HG03280 (cell line): ENCODE measurements around the gene DARS2.
"Not testable (repeated sequence)": the region's sequence is repeated elsewhere in the genome, so short reads cannot be mapped to it uniquely, and the experiment has no call there.

Experiments
- ATAC-seq: cut with Tn5 transposase; IDR thresholded peaks from one replicate; pipeline ENCODE4 v1.9.1; 2021; ENCODE audit warnings: mild to moderate bottlenecking, moderate library complexity; ENCODE audit not compliant: unreplicated experiment

DARS2 gene

DNA sequence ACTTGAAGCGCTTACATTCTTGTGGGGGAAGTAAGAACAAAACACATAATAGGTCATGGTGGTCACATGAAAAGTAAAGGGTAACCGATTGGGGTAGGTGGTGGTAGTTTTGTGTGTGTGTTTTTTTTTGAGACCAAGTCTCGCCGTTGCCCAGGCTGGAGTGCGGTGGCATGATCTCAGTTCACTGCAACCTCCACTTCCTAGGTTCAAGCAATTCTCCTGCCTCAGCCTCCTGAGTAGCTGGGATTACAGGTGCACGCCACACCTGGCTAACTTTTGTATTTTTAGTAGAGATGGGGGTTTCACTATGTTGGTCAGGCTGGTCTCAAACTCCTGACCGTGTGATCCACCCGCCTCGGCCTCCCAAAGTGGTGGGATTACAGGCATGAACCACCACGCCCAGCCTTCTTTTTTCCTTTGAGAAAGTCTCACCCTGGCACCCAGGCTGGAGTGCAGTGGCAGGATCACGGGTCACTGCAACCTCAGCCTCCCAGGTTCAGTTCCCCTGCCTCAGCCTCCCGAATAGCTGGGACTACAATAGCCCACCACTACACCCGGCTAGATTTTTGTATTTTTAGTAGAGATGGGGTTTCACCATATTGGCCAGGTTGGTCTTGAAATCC, 37.8 kb downstream of the DARS2 start:
- ATAC-seq = not testable (repeated sequence)

GRCh38 chr1:173862769-173863223, 38.3 kb downstream of the DARS2 start:
- ATAC-seq = no peak

GRCh38 chr1:173863224-173864161, 39.0 kb downstream of the DARS2 start:
- no peak for ATAC-seq

DNA sequence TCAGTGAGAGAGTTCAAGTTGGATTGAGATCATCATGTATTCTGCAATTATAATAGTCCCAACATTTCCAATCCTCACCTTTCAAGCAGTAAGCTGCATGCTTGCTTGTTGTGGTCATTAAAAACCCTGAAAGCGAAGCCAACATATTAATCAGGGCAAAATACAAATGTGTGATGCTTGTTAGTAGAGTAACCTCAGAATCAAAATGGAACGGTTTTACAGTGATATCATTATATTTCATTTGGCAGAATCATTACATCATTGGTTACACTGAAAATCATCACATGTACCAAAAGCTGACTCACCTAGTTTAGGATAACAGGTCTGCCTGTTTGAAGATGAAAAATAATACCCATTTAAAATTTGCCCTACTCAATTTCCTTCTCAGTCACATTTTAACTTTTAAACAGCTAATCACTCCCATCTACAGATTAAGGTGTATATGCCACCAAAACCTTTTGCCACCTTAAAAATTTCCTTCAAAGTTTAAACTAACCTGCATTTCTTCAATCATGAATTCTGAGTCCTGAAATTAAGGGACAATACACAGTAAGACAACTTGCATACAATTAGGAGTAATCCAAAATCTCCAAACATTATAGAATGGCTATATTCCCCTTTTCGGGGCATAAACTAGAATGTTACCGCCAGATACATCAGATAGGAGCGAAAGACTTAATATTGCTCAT, 39.9 kb downstream of the DARS2 start:
- ATAC-seq = no peak

DNA sequence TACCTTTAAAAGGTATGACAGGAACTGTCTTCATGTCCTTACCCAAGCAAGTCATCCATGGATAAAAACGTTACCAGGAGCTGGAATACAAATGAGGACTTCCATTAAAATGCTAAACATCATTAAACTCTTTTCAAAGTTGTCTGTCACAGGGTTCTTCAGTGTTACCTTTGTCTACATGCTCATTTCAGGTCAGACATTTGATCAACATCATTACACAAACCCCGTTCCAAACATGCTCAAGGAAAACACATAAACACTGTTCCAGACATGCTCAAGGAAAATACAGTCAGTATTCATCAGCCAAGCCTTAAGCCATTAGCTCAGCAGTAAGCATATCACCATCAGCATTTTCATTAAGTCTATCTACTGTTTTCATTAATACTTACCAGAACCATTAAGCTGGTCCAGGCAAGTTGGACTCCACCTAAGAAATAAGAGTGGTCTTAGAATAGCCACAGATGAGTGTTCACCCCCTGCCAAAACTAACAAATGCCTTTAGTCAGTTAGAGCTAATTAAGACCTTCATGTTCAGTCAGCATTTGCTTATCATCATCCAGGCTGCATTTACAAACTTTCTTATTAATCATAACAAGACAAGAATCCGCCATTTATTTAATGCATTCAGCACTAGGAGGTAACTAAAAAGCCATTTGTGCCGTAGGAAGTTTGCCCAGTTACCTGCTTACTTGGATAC, 41.1 kb downstream of the DARS2 start:
- ATAC-seq = no peak

GRCh38 chr1:173866413-173867115, 42.1 kb downstream of the DARS2 start:
- ATAC-seq = no peak

DNA sequence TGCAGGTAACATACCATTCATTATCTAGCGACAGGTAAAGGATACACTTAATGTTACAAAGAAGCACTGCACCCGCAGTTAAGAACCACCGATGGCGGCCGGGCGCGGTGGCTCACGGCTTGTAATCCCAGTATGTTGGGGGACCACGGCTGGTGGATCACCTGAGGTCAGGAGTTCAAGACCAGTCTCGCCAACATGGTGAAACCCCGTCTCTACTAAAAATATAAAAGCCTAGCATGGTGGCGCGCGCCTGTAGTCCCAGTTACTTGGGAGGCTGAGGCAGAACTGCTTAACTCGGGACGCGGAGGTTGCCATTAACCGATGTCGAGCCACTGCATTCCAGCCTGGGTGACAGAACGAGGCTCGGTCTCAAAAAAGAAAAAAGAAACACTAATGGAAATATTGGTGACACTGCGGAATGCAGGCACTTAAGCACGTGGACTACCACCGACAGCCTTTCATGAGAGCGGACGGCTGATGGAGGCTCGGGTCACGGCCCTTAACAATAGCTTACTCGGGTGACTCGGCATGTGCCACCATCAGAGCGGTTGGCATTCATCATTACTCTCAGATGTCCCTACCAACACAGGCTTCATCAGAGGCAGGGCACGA, 42.8 kb downstream of the DARS2 start:
- no peak for ATAC-seq

- ATAC-seq = peak; percentile 76
These were observed 43.3 kb downstream of the DARS2 start, which contains the start of gene GAS5 for GRCh38 chr1:173867753-173868265. TSS of gene GAS5 (minus strand) at chr1:173867989.

- peak; percentile 54 for ATAC-seq
These were observed 44.0 kb downstream of the DARS2 start, which contains the start of gene ZBTB37 for GRCh38 chr1:173868266-173869020. TSS of gene ZBTB37 (plus strand) at chr1:173868380. CDS start at chr1:173870226, 1,846 bp downstream.

GRCh38 chr1:173869021-173869359, 44.5 kb downstream of the DARS2 start:
- no peak for ATAC-seq

GRCh38 chr1:173870252-173871075, 46.0 kb downstream of the DARS2 start:
- ATAC-seq = no peak

GRCh38 chr1:173871091-173871490, 46.6 kb downstream of the DARS2 start:
- no peak for ATAC-seq

- ATAC-seq = no peak
These were observed 47.0 kb downstream of the DARS2 start for GRCh38 chr1:173871500-173871899.

DNA sequence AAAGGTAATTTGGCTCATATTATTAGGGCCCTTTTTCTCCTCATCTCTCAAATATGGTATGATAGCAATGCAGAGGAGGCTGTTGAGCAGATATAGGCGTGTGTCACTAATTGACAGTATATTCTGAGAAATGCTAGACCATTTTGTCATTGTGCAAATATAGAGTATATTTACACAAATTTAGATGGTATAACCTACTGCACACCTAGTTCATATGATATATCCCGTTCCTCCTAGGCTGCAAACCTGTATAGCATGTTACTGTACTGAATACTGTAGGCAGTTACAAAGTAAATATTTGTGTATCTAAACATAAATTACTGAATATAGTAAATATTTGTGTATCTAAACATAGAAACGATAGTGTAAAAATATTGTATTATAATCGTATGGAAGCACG, 52.3 kb downstream of the DARS2 start:
- no peak for ATAC-seq

- ATAC-seq = no peak
These were observed 53.8 kb downstream of the DARS2 start for GRCh38 chr1:173878251-173878650.

- ATAC-seq = not testable (repeated sequence)
These were observed 56.6 kb downstream of the DARS2 start for GRCh38 chr1:173881117-173881516.

- ATAC-seq = no peak
These were observed 60.2 kb downstream of the DARS2 start for GRCh38 chr1:173884701-173885100.
